Panc1 (cell line): ENCODE measurements around the gene LRP1B. TPM values are rescaled to one million over a fixed set of nuclear protein-coding genes. Genes with fewer than 3 reads are reported as not detected.

Experiments used
- ATAC-seq: fragments of 200-7000 bp; cut with Tn5 transposase; 2 replicates; pipeline ENCODE4 v1.9.1; 2020; ENCODE audit warnings: mild to moderate bottlenecking, moderate library complexity
- BruUV-seq: library from RNA; stranded (reverse); fragments of 400-500 nt; replicated peaks from 2 replicates; lab custom pipeline; 2021; lab: Mats Ljungman, UMichigan
- CTCF ChIA-PET: fragments of 300-600 bp; sonication (Branson Sonifier 250); formaldehyde crosslinking; loops from one replicate; lab custom pipeline; 2022; ENCODE audit warnings: antibody characterized with exemption; lab: Charles Lee
- POLR2A ChIA-PET: fragments of 300-600 bp; sonication (Branson Sonifier 250); formaldehyde crosslinking; loops from one replicate; lab custom pipeline; 2022; ENCODE audit warnings: antibody characterized with exemption; lab: Charles Lee
- DNase-seq: peaks from one replicate; pipeline ENCODE4 v3.0.0-alpha.2; 2010; ENCODE audit warnings: low read depth, low spot score
- H3K27ac ChIP-seq: 2 replicates; pipeline ENCODE4 v1.5.1; 2011; ENCODE audit warnings: mild to moderate bottlenecking, low read length, inconsistent platforms
- H3K27me3 ChIP-seq: fragments of 200-500 bp; sonication (Bioruptor generic); 2 replicates; pipeline ENCODE4 v1.6.0; 2014; ENCODE audit warnings: low read length, inconsistent platforms; ENCODE audit not compliant: control insufficient read depth, insufficient read depth
- H3K36me3 ChIP-seq: fragments of 200-500 bp; sonication (Bioruptor generic); 2 replicates; pipeline ENCODE4 v1.5.1; 2014; ENCODE audit warnings: inconsistent platforms, mild to moderate bottlenecking, low read length, moderate library complexity; ENCODE audit not compliant: control insufficient read depth, insufficient read depth
- H3K4me1 ChIP-seq: 2 replicates; pipeline ENCODE4 v1.5.1; 2011; ENCODE audit warnings: inconsistent platforms, mild to moderate bottlenecking, low read length, moderate library complexity; ENCODE audit not compliant: control insufficient read depth, insufficient read depth
- H3K4me3 ChIP-seq, 2 experiments: 2 replicates each; pipeline ENCODE4 v1.5.1; 2011 to 2012; ENCODE audit warnings: low read depth in 2 of 2, low read length in 2 of 2, mild to moderate bottlenecking in 2 of 2, inconsistent platforms in 1 of 2, moderate library complexity in 1 of 2
- H3K9me3 ChIP-seq: fragments of 200-500 bp; sonication (Bioruptor generic); 2 replicates; pipeline ENCODE4 v1.5.1; 2014; ENCODE audit warnings: low read depth, mild to moderate bottlenecking, inconsistent platforms, low read length, moderate library complexity; ENCODE audit not compliant: control insufficient read depth, insufficient read depth
- CTCF ChIP-seq: fragments of 450-650 bp; IDR thresholded peaks from 2 replicates; pipeline ENCODE4 v1.5.1; 2017; ENCODE audit warnings: mild to moderate bottlenecking
- POLR2AphosphoS5 ChIP-seq: IDR thresholded peaks from 2 replicates; pipeline ENCODE4 v1.6.1; 2012; ENCODE audit warnings: mild to moderate bottlenecking, low read depth, low read length, moderate library complexity
- SIN3A ChIP-seq: IDR thresholded peaks from 2 replicates; pipeline ENCODE4 v1.6.1; 2012; ENCODE audit warnings: low read depth, mild to moderate bottlenecking, low read length, moderate library complexity, borderline replicate concordance; ENCODE audit not compliant: insufficient read depth
- TCF7L2 ChIP-seq: IDR thresholded peaks from 2 replicates; pipeline ENCODE4 v1.6.1; 2011; ENCODE audit warnings: mild to moderate bottlenecking, low read depth, low read length, inconsistent platforms
- in situ Hi-C: cut with HindIII; loops from 2 replicates; pipeline ENCODE4 v1.10.0; 2016; ENCODE audit warnings: low sequenced_read_pairs, low pct_unique_long_range_greater_than_20kb
- intact Hi-C: fragments of 100-400 bp; cut with micrococcal nuclease; formaldehyde crosslinking; loops from one replicate; pipeline ENCODE4 v1.10.0; 2022; ENCODE audit not compliant: unreplicated experiment
- total RNA-seq: library from RNA; stranded (reverse); gene quantifications from one replicate; pipeline ENCODE4 v1.2.1, GENCODE V29; 2021; ENCODE audit not compliant: unreplicated experiment
- TF ChIP-seq, protein P1 (sequence below), 2 experiments: IDR thresholded peaks; 2 replicates each; pipeline ENCODE4 v1.6.1; 2011 to 2012; ENCODE audit warnings: low read depth in 2 of 2, control low read depth in 1 of 2, low read length in 1 of 2, mild to moderate bottlenecking in 1 of 2, moderate library complexity in 1 of 2; ENCODE audit not compliant: insufficient read depth in 1 of 2

The LRP1B gene
- total RNA-seq, 1 experiment from 2014 or later, result 0.54 TPM

- Histone ChIP-seq H3K9me3 (no peaks in the 10 kb centered on the region), H3K4me1 (no peaks in the 10 kb centered on the region), H3K36me3 (no peaks in the 10 kb centered on the region; the same call in 1 of the 2 replicates), H3K27ac (no peak overlapping the region), H3K27me3 (no peaks in the 10 kb centered on the region), H3K4me3 (no peak overlapping the region)
- intact Hi-C loops, result no loop called here
- ATAC-seq (no peak), DNase-seq (no peak)
- TF ChIP-seq SIN3A (no peak), CTCF (no peak), POLR2AphosphoS5 (no peak), TCF7L2 (no peak)
- TF ChIP-seq, protein P1, sequence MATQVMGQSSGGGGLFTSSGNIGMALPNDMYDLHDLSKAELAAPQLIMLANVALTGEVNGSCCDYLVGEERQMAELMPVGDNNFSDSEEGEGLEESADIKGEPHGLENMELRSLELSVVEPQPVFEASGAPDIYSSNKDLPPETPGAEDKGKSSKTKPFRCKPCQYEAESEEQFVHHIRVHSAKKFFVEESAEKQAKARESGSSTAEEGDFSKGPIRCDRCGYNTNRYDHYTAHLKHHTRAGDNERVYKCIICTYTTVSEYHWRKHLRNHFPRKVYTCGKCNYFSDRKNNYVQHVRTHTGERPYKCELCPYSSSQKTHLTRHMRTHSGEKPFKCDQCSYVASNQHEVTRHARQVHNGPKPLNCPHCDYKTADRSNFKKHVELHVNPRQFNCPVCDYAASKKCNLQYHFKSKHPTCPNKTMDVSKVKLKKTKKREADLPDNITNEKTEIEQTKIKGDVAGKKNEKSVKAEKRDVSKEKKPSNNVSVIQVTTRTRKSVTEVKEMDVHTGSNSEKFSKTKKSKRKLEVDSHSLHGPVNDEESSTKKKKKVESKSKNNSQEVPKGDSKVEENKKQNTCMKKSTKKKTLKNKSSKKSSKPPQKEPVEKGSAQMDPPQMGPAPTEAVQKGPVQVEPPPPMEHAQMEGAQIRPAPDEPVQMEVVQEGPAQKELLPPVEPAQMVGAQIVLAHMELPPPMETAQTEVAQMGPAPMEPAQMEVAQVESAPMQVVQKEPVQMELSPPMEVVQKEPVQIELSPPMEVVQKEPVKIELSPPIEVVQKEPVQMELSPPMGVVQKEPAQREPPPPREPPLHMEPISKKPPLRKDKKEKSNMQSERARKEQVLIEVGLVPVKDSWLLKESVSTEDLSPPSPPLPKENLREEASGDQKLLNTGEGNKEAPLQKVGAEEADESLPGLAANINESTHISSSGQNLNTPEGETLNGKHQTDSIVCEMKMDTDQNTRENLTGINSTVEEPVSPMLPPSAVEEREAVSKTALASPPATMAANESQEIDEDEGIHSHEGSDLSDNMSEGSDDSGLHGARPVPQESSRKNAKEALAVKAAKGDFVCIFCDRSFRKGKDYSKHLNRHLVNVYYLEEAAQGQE (IDR thresholded peaks at IDR 0.05; ENCODE audit: insufficient read depth in 1 of 2, low read depth in 2 of 2, low read length in 1 of 2), result no peak
- BruUV-seq, result no TSS peak
- in situ Hi-C loops, result no loop called here
- CTCF ChIA-PET, result no interaction called here
- POLR2A ChIA-PET, result no interaction called here
These were observed 604.1 kb downstream of the LRP1B start for GRCh38 chr2:141526760-141527159.

DNA sequence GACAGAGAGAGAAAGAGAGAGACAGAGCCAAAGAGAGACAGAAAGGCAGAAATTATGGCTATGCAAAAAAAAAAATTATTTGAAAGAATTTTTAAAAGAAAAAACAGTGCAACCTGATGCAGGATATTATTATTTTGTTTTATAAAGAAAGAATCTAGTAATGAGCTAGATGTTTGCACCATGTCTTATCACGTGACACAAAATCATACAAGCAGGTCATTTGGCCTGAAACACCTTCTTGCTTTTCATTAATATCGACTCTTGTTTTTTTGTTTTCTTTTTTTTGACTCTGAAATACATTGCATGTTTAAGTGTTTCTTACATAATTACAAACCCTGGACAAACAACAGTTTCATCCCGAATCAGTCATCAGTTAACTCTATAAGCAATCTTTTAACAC is 606.0 kb downstream of the LRP1B start:
- ChIA-PET POLR2A (no interaction called here), CTCF (interaction anchor here (0.6 kb wide), 1 partner anchor 10 kb away, joined by 8 read pairs; no protein-coding TSS in a partner anchor)
- intact Hi-C loops (no loop called here), in situ Hi-C loops (no loop called here)
- no peak for TF ChIP-seq SIN3A
- TF ChIP-seq TCF7L2, result no peak
- TF ChIP-seq POLR2AphosphoS5, result no peak
- TF ChIP-seq, protein P1 (IDR thresholded peaks at IDR 0.05; ENCODE audit: insufficient read depth in 1 of 2, low read depth in 2 of 2, low read length in 1 of 2), result no peak
- TF ChIP-seq CTCF, result no peak
- DNase-seq, result no peak
- no TSS peak for BruUV-seq
- H3K4me1 ChIP-seq, result no peaks in the 10 kb centered on the region
- H3K27ac ChIP-seq, result no peak overlapping the region
- H3K36me3 ChIP-seq, result no peaks in the 10 kb centered on the region; the same call in 1 of the 2 replicates
- no peak for ATAC-seq
- no peaks in the 10 kb centered on the region for H3K27me3 ChIP-seq
- H3K4me3 ChIP-seq, result no peak overlapping the region
- H3K9me3 ChIP-seq, result no peaks in the 10 kb centered on the region
